HEK293 (cell line): ENCODE results near the gene NEFH.

Experiments used
- WT1 ChIP-seq: fragments of 450-650 bp; formaldehyde crosslinking; IDR thresholded peaks from 2 replicates; pipeline ENCODE4 v1.5.1; 2016; ENCODE audit warnings: missing biosample characterization, missing genetic modification characterization
- ZNF10 ChIP-seq: fragments of 450-650 bp; formaldehyde crosslinking; IDR thresholded peaks from 2 replicates; pipeline ENCODE4 v1.5.1; 2017; ENCODE audit warnings: missing biosample characterization, missing genetic modification characterization

GRCh38 chr22:29476116-29476515 lies 3.9 kb upstream of the NEFH start:
- TF ChIP-seq WT1 (tag by site-specific recombination) (no peak), ZNF10 (tag by site-specific recombination) (no peak)
